Measurements from ENCODE around the gene RGSL1. TPM values are rescaled to one million over a fixed set of nuclear protein-coding genes. Genes with fewer than 3 reads are reported as not detected.

Gene RGSL1
- total and polyA plus RNA-seq, 2 donors, result 0.02 TPM; not detected in 1

DNA sequence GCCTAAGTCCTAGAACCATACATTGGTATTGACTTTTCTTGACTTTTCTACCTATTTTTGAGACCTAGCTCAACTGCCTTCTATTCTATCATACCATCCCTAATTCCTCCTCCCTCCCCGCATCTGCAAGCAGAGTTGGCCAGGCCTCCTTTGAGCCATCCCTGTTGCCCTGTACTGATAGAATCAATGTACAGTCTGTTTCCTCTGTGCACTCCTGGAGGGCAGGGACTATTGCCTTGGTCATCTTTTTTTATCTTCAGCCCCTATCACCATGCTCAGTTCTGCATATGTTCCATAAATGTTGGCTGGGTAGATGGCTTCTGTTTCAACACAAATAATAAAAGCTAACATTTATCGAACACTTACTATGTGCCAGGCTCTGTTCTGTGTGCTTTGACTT, 158.3 kb downstream of the RGSL1 start:
- Histone ChIP-seq H3K27me3 (ENCODE audit: control insufficient read depth in 2 of 2, insufficient read depth in 1 of 2, low read length in 1 of 2) (peaks cover 16 to 71% of the 10 kb centered on the region in 2 donors), H3K9me3 (ENCODE audit: control insufficient read depth in 2 of 2, insufficient read depth in 1 of 2, low read length in 1 of 2) (no peaks in the 10 kb centered on the region), H3K36me3 (ENCODE audit: control insufficient read depth in 2 of 2, insufficient read depth in 2 of 2, low read length in 1 of 2) (no peaks in the 10 kb centered on the region), H3K4me3 (ENCODE audit: low read length in 2 of 2) (no peak overlapping the region), H3K4me1 (ENCODE audit: control insufficient read depth in 2 of 2, insufficient read depth in 2 of 2, low read length in 2 of 2) (peaks cover 4 to 13% of the 10 kb centered on the region in 2 donors), H3K27ac (ENCODE audit: low read depth in 1 of 2, low read length in 1 of 2) (no peak overlapping the region)
- no peak for DNase-seq (ENCODE audit: low read depth in 6 of 9, low spot score in 9 of 9)
- 84% methylated on average over 2 of the region's 2 CpGs for WGBS

DNA sequence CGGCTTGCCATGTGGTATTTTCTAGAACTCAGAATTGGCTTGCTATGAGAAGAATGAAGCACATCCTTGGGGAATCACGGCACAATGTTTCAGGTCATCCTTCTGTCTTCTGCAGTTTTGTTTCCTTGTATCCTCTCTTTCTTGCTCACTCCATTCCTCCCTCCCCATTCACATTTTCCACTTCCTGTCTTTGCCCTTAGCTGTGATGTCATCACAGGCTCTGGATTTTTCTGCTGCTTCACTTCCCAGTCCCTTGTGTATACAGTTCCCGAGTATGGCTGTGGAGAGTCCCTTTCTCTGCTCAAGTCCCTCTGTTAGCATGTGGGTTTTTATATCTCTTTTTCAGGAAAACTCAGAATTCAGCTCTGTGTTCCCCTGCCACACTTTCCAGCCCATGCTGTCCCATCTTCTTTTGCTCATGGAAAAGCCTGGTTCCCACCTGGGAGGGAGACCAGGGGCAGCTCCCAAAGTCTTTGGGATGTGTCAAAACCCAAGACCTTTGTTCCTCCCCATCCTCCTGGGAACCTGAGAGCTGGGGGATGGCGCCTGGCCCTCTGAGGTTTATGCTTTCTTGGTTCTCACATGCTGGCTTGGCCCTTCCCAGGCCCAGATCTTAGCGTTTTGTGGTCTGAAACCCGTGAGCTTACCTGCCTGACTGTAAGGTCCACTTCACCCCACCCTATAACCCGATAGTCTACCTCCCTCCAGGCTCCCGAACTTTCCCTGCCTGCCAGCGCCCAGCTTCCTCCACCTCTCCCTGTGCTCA, 159.1 kb downstream of the RGSL1 start:
- H3K4me1 ChIP-seq (ENCODE audit: control insufficient read depth in 2 of 2, insufficient read depth in 2 of 2, low read length in 2 of 2), result peaks cover 0 to 8% of the 10 kb centered on the region in 2 donors
- no peaks in the 10 kb centered on the region for H3K9me3 ChIP-seq (ENCODE audit: control insufficient read depth in 2 of 2, insufficient read depth in 1 of 2, low read length in 1 of 2)
- no peaks in the 10 kb centered on the region for H3K36me3 ChIP-seq (ENCODE audit: control insufficient read depth in 2 of 2, insufficient read depth in 2 of 2, low read length in 1 of 2)
- WGBS, result 93% methylated on average over 9 of the region's 9 CpGs
- DNase-seq (ENCODE audit: low read depth in 6 of 9, low spot score in 9 of 9), result no peak
- H3K27ac ChIP-seq (ENCODE audit: low read depth in 1 of 2, low read length in 1 of 2), result no peak overlapping the region
- H3K4me3 ChIP-seq (ENCODE audit: low read length in 2 of 2), result no peak overlapping the region
- peaks cover 24 to 76% of the 10 kb centered on the region in 2 donors for H3K27me3 ChIP-seq (ENCODE audit: control insufficient read depth in 2 of 2, insufficient read depth in 1 of 2, low read length in 1 of 2)

Other genes starting within 250 kb of the RGSL1 start
- 222 TPM for gene GLUL, start 58.4 kb upstream of the RGSL1 start, total RNA-seq
- 1,039 TPM for gene GLUL, start 58.4 kb upstream of the RGSL1 start, polyA plus RNA-seq
- gene TEDDM1, start 49.5 kb upstream of the RGSL1 start, total RNA-seq, result not detected
- 0.02 TPM for gene TEDDM1, start 49.5 kb upstream of the RGSL1 start, polyA plus RNA-seq
- gene RNASEL, start 139.1 kb downstream of the RGSL1 start, total RNA-seq, result 9.8 TPM
- 8.4 TPM for gene RNASEL, start 139.1 kb downstream of the RGSL1 start, polyA plus RNA-seq
- 8.3 TPM for gene RGS16, start 154.2 kb downstream of the RGSL1 start, total RNA-seq
- 5.0 TPM for gene RGS16, start 154.2 kb downstream of the RGSL1 start, polyA plus RNA-seq
- gene RGS8, start 234.4 kb downstream of the RGSL1 start, total RNA-seq, result 0.19 TPM
- 0.11 TPM for gene RGS8, start 234.4 kb downstream of the RGSL1 start, polyA plus RNA-seq

All from thymus (tissue), 11 donors.